ENCODE data around the gene TIAM2.

TIAM2 gene

DNA sequence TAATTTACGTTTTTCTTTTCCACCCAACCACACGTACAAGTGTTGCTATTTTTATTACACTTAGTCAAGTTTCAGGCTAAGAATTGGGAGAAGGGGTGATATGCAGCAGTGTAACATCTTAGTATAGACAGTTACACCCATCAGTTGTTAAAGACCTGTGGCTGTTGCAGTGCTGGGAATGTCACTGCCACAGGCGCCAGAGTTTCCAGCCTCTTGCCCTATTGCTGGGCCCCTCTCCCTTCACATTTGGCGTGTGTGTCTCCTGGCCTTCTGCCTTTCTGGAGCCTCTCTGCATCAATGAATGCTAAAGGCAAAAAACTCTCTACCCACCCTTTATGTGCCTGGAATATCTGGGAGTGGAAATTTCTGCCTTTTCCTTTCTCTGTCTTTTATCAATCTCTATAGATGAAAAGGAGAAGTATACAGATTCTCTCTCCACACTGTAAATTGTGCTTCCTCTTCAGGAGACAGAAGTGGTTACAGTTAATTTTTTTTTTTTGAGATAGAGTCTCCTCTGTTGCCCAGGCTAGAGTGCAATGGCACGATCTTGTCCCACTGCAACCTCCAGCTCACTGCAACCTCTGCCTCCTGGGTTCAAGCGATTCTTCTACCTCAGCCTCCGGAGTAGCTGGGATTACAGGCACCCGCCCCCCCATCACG, 73.0 kb downstream of the TIAM2 start:
- Histone ChIP-seq H3K27ac (no peak overlapping the region), H3K9ac (ENCODE audit: insufficient read length) (no peak overlapping the region), H3K36me3 (ENCODE audit: insufficient read depth, low read length) (no peaks in the 10 kb centered on the region), H3K4me3 (no peak overlapping the region), H3K9me3 (ENCODE audit: low read depth, low read length) (no peaks in the 10 kb centered on the region)
- TF ChIP-seq POLR2AphosphoS5 (IDR thresholded peaks at IDR 0.05; ENCODE audit: borderline replicate concordance, low read depth, low read length): no peak
- no peak for TF ChIP-seq EZH2 (IDR thresholded peaks at IDR 0.05)
- TF ChIP-seq FOXP2 (optimal IDR thresholded peaks at IDR 0.05; ENCODE audit: control extremely low read depth, extremely low read length, insufficient read depth): no peak
- DNase-seq (ENCODE audit: low read depth, low spot score): no peak

DNA sequence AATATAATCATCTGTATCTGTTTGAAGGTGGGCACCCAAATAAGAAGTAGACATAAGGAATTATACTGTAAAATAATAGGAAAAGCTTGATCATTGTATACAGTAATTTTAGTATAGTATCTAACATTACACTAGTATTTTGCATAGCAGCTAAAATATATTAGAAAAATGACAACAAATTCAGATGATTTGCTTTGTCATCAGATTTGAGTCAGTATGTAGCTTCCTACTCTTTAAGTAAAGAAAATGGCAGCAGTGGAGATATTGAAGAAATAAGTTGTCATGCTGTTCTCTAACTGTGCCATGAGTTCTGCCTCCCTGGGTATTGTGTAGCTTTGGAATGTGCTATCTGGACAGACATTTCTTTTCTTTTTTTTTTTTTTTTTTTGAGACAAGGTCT, 74.4 kb downstream of the TIAM2 start:
- H3K36me3 ChIP-seq (ENCODE audit: insufficient read depth, low read length): no peaks in the 10 kb centered on the region
- no peak overlapping the region for H3K9ac ChIP-seq (ENCODE audit: insufficient read length)
- H3K9me3 ChIP-seq (ENCODE audit: low read depth, low read length): no peaks in the 10 kb centered on the region
- no peak for DNase-seq (ENCODE audit: low read depth, low spot score)
- no peak overlapping the region for H3K4me3 ChIP-seq
- H3K27ac ChIP-seq: no peak overlapping the region
- TF ChIP-seq POLR2AphosphoS5 (IDR thresholded peaks at IDR 0.05; ENCODE audit: borderline replicate concordance, low read depth, low read length) (no peak), FOXP2 (optimal IDR thresholded peaks at IDR 0.05; ENCODE audit: control extremely low read depth, extremely low read length, insufficient read depth) (no peak), EZH2 (IDR thresholded peaks at IDR 0.05) (no peak)

DNA sequence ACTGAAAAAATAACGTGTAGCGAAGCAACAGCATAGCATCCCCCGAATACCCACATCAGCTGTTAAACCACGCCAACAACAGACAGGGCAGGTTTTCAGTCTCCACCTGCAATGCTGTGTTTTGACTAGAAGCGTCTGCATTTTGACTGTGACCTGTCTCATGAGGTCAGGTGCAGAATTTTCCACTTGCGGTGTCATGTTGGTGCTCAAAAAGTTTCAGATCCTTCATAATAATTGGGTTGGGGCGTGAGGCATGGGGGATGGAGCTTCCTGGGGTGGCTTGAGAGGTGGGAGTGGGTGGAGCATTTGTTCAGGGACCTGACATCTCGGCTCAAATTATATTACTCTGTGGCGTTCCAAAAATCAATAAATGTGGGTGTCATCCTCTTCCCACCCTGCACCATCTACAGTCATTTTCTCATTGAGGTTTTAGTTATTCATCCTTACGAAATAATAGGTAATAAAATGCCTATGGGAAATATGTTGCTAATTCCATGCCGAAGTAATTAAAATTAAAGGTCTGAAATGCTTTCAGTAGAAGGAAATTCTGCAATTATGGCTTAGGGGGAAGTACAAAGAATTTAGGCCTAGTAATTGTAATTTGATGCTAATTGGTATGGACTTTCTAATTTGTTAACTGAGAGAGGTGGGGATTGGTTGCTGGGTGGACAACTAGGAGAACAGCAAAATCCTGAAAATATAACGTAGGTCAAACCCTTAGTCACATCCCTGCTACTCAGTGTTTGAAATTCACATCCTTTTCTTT, 81.0 kb downstream of the TIAM2 start:
- Histone ChIP-seq H3K9me3 (ENCODE audit: low read depth, low read length) (no peaks in the 10 kb centered on the region), H3K9ac (ENCODE audit: insufficient read length) (no peak overlapping the region), H3K36me3 (ENCODE audit: insufficient read depth, low read length) (no peaks in the 10 kb centered on the region), H3K4me3 (no peak overlapping the region), H3K27ac (no peak overlapping the region)
- TF ChIP-seq FOXP2 (optimal IDR thresholded peaks at IDR 0.05; ENCODE audit: control extremely low read depth, extremely low read length, insufficient read depth): no peak
- no peak for TF ChIP-seq EZH2 (IDR thresholded peaks at IDR 0.05)
- TF ChIP-seq POLR2AphosphoS5 (IDR thresholded peaks at IDR 0.05; ENCODE audit: borderline replicate concordance, low read depth, low read length): no peak
- DNase-seq (ENCODE audit: low read depth, low spot score): no peak

- DNase-seq (ENCODE audit: low read depth, low spot score): no peak
- Histone ChIP-seq H3K27ac (no peak overlapping the region), H3K36me3 (ENCODE audit: insufficient read depth, low read length) (no peaks in the 10 kb centered on the region), H3K9me3 (ENCODE audit: low read depth, low read length) (no peaks in the 10 kb centered on the region), H3K9ac (ENCODE audit: insufficient read length) (no peak overlapping the region), H3K4me3 (no peak overlapping the region)
- TF ChIP-seq EZH2 (IDR thresholded peaks at IDR 0.05) (no peak), POLR2AphosphoS5 (IDR thresholded peaks at IDR 0.05; ENCODE audit: borderline replicate concordance, low read depth, low read length) (no peak), FOXP2 (optimal IDR thresholded peaks at IDR 0.05; ENCODE audit: control extremely low read depth, extremely low read length, insufficient read depth) (no peak)
Measured at GRCh38 chr6:155077331-155077730, 82.2 kb downstream of the TIAM2 start.

DNA sequence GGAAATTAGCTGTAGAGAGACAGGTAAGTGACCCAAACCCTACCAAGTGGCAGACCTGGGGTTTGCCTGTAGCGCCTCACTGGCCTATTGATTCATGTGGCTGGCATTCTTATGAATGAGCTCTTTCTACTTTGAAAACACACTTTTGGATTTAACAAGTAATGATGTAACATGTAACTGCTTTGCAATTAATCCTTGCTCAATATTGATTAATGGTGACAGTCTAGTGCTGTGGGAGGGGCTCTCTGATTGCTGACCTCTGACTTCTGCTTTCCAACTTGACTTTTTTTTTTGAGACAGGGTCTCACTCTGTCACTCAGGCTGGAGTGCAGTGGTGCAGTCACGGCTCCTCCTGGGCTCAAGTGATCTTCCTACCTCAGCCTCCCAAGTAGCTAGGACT, 82.7 kb downstream of the TIAM2 start:
- H3K36me3 ChIP-seq (ENCODE audit: insufficient read depth, low read length): no peaks in the 10 kb centered on the region
- H3K27ac ChIP-seq: no peak overlapping the region
- DNase-seq (ENCODE audit: low read depth, low spot score): no peak
- H3K9ac ChIP-seq (ENCODE audit: insufficient read length): no peak overlapping the region
- TF ChIP-seq FOXP2 (optimal IDR thresholded peaks at IDR 0.05; ENCODE audit: control extremely low read depth, extremely low read length, insufficient read depth) (no peak), POLR2AphosphoS5 (IDR thresholded peaks at IDR 0.05; ENCODE audit: borderline replicate concordance, low read depth, low read length) (no peak), EZH2 (IDR thresholded peaks at IDR 0.05) (no peak)
- H3K4me3 ChIP-seq: no peak overlapping the region
- no peaks in the 10 kb centered on the region for H3K9me3 ChIP-seq (ENCODE audit: low read depth, low read length)

GRCh38 chr6:155078331-155078745, 83.2 kb downstream of the TIAM2 start:
- H3K9ac ChIP-seq (ENCODE audit: insufficient read length): no peak overlapping the region
- no peak overlapping the region for H3K27ac ChIP-seq
- DNase-seq (ENCODE audit: low read depth, low spot score): no peak
- TF ChIP-seq FOXP2 (optimal IDR thresholded peaks at IDR 0.05; ENCODE audit: control extremely low read depth, extremely low read length, insufficient read depth) (no peak), POLR2AphosphoS5 (IDR thresholded peaks at IDR 0.05; ENCODE audit: borderline replicate concordance, low read depth, low read length) (no peak), EZH2 (IDR thresholded peaks at IDR 0.05) (no peak)
- H3K4me3 ChIP-seq: no peak overlapping the region
- no peaks in the 10 kb centered on the region for H3K36me3 ChIP-seq (ENCODE audit: insufficient read depth, low read length)
- H3K9me3 ChIP-seq (ENCODE audit: low read depth, low read length): no peaks in the 10 kb centered on the region

DNA sequence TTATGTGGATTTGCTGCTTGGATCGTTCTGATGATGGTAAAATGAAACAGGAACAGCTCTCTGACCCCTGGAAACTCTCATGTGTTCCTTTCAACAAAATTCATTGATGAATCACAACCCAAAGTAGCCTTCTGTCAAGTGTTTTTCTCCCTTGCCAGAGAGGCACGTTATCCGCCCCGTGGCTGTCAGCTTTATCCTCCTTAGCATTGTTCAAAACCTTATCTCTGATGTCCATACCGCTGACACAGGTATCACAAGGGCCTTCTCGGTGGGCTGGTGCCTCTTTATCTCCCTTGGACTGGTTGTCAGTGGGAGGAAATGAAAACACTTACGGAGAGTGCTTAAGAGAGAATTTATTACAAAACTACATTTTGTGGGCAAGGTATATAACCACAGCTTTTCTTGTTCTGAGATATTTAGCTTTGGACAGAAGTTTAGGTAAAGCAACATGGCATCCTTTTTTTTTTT, 84.9 kb downstream of the TIAM2 start:
- no peak overlapping the region for H3K27ac ChIP-seq
- no peak overlapping the region for H3K4me3 ChIP-seq
- H3K9me3 ChIP-seq (ENCODE audit: low read depth, low read length): no peaks in the 10 kb centered on the region
- H3K36me3 ChIP-seq (ENCODE audit: insufficient read depth, low read length): no peaks in the 10 kb centered on the region
- DNase-seq (ENCODE audit: low read depth, low spot score): no peak
- no peak overlapping the region for H3K9ac ChIP-seq (ENCODE audit: insufficient read length)
- TF ChIP-seq FOXP2 (optimal IDR thresholded peaks at IDR 0.05; ENCODE audit: control extremely low read depth, extremely low read length, insufficient read depth): no peak
- TF ChIP-seq EZH2 (IDR thresholded peaks at IDR 0.05): no peak
- no peak for TF ChIP-seq POLR2AphosphoS5 (IDR thresholded peaks at IDR 0.05; ENCODE audit: borderline replicate concordance, low read depth, low read length)

DNA sequence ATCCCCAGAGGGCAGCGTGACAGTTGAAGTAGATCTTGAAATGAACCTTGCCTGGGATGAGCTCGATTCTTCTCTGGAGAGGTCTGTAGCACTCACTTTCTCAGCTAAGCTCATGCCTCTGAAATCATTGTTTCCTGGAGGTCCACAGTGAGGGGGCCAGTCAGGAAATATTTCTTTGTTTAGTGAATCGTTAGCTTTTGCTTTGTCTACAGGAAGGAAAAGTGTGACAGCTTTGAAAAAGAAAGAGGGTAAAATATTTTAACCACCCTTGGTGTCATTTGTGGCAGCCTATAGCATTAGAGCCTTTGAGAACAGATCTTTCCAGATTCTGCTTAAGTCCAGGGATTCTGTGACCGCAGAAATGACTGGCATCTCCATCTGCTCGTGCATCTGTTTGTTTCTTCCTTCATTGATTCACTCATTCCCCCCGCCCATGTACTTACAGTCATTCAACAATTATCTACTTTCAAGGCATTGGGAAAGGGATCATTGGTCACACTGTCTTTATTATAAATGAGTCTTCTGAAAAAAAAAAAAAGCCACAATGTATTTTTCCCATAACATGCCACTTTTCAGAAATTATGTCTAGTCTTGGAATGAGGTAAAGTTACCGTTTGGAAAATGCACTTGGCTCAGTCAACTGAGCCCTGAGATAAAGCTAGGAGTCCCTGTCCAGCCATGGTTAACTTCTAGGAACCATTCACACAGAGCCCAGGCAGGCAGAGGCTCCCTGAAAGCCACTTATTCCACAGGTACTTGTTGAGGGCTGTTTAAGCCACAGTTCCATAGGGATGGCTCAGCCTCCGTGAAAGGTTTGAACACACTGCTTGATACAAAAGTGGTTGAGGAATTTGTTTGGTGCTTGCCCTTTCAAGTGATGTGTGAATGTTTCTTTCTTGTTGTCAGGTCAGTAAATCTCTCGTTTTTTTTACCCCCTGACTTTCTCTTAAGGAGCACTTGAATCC, 86.0 kb downstream of the TIAM2 start:
- TF ChIP-seq POLR2AphosphoS5 (IDR thresholded peaks at IDR 0.05; ENCODE audit: borderline replicate concordance, low read depth, low read length) (no peak), EZH2 (IDR thresholded peaks at IDR 0.05) (no peak), FOXP2 (optimal IDR thresholded peaks at IDR 0.05; ENCODE audit: control extremely low read depth, extremely low read length, insufficient read depth) (no peak)
- H3K4me3 ChIP-seq: no peak overlapping the region
- no peak overlapping the region for H3K27ac ChIP-seq
- H3K9ac ChIP-seq (ENCODE audit: insufficient read length): no peak overlapping the region
- no peaks in the 10 kb centered on the region for H3K36me3 ChIP-seq (ENCODE audit: insufficient read depth, low read length)
- DNase-seq (ENCODE audit: low read depth, low spot score): no peak
- no peaks in the 10 kb centered on the region for H3K9me3 ChIP-seq (ENCODE audit: low read depth, low read length)
